Measurements from ENCODE around the gene NELFCD.
"Not testable (repeated sequence)": the region's sequence is repeated elsewhere in the genome, so short reads cannot be mapped to it uniquely, and the experiment has no call there.

Gene NELFCD

DNA sequence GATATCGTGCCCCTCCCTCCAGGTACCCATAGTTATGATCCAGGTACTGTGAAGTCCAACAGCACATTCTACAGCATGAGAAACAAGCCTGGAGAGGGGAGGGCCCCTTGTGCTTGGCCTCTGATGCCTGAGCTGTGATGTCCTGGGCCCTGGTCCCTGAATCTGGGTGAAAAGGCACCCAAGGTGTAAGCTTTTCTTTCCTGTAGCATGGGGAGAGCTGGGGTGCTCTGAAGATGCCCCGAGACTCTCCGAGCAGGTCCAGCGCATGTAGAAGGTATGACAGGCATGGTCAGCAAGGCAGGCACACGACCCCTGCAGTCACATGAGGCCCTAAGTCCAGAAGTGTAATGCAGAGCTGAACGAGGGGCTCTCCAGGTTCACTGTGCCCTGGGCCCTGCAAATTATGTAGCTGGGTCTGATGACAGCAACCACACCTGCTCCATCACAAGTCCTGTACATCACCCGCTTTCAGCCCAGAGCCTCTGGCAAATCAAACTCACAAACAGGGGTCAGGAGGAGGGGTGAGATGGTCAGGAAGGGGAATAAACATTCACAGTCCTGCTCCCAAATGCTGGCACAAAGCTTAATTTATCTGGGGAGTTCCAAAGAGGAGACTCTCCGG lies 27.8 kb downstream of the NELFCD start:
- DNase-seq (ENCODE audit: low read depth in 2 of 2), result no peak

DNA sequence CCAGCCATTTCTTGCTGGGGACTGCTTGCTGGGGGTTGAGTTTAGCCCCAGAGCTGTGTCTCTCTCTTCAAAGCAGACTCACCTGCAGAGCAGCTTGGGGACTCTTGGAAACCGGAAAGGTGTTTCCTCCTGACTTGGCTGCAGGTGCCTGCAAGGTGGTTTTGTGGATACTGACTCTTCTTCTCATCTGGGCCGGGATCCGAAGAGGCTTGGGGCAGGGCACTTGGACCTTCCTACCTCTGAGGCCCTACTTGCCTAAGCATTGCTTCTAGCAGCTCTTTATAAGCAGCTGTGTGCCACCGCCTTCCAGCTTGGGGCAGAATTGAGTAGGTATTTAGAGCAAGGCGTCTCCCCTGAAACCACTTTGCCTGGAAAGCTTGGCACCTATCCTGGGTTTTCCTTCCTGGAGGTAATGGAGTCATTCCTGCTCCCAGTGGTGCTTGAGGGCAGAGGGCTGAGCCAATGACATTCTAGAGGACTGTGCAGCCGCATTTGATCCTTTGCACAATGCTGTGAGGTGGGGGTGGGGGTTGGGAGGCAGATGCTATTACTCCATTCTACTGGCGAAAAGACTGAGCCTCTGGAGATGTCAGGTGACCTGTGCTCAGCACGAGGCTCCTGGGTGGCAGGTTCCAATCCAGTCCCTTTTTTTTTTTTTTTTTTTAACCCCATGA lies 29.4 kb downstream of the NELFCD start:
- no peak for DNase-seq (ENCODE audit: low read depth in 2 of 2)

DNA sequence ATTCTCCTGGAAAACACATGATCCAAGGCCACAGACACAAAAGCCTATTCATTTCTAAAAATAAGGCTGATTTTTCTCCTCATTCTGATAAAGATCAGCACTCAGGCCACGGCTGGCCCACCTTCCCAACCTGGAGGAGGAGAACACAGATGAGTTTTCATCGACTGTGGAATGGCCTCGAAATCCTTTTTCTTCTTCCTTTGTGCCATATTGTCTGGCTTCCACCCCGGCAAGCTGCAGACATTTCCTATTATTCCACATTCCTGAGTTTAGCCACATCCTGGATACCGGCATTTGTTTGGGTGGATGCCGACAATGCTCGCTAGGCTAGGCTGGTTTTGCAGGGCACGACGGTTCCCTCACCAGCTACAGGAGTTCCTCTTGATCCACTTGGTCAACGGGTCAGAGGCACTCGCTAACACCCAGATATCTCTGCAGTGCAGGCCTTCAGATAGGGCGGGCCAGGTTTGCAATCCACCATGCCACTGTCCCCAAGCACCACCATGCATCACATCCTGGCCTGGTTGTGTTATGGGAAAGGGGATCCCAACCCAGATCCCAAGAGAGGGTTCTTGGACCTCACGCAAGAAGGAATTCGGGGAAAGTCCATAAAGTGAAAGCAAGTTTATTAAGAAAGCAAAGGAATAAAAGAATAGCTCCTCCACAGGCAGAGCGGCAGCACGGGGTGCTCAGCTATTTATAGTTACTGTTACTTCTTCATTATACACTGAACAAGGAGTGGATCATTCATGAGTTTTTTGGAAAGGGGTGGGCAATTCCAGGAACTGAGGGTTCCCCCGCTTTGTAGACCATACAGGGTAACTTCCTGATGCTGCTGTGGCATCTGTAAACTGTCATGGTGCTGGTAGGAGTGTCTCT lies 30.2 kb downstream of the NELFCD start:
- DNase-seq (ENCODE audit: low read depth in 2 of 2), result no peak

DNA sequence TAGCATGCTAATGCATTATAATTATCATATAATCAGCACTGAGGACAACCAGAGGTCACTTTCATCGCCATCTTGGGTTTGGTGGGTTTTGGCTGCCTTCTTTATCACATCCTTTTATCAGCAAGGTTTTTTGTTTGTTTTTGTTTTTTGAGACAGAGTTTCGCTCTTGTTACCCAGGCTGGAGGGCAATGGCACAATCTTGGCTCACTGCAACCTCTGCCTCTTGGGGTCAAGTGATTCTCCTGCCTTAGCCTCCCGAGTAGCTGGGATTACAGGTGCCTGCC lies 30.8 kb downstream of the NELFCD start:
- not testable (repeated sequence) for DNase-seq (ENCODE audit: low read depth in 2 of 2)

DNA sequence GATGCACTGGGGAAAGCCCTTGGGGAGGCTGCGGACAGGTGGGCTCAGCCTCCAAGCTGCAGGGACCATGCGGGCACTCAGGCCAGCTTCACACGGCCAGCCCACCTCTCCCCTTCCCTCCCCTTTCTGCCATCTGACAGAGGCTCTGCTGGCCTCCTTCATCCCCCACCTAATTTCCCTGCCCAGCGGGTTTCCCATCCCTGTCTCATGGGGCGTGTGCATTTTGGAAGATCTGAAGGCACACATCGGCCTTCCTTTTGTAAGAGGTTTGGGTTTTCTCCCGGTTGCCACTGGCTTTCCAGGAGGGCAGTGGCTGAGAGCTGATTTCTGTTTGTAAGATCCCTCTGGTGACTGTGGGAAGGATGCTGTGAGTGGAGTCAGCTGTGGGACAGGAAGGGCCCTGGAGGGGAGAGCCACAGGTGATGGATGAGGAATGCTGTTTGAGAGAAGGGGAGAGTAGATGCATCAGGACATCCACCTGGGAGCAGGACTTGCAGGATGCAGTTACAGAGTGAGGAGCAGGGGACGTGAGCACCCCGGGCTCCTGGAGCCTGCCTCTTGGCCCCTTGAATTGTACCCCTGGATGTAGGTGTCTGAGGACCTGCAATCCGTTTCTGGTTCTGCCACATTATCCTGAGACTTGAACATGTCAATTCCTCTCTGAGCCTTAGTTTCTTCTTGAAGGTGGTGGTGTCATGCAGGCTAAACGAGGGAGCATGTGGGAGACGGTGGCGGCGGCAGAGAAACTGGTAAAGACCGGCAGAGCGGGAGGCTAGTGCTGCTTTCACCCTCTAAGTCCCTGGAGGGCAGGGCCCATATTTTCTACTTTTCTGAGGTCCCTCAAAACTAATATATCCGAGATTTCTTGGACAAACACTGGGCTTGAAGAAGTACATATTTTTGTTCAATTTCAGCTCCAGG lies 32.2 kb downstream of the NELFCD start:
- DNase-seq (ENCODE audit: low read depth in 2 of 2), result no peak

DNA sequence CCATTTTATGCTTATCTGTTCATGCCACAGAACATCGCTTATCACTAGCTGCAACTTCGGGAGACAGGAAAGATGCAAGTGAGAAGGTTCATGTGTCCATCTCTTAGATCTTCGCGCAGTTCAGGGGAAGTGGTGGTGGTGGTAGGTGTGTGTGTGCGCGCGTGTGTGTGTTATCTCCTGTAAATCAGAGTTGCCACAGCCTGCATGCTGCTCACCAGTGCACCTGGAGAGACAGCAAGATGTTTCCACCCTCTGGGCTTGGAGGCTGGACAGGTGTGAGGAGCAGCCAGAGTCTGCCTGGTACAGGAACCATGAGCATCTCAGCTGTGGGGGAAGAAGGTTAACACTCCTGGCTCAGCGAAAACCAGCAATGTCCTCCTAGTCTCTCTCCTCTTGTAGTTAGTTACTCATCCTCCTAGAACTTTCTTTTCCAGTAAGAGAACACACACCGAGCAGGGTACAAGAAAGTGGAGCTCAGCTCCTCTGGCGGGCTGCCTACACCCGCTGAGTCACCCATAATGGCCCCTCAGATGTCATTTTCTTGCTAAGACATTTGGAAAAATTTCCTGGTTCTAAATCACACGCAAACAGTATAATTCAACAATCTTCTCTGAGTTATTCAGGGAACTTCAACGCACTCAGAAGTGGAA lies 33.0 kb downstream of the NELFCD start:
- DNase-seq (ENCODE audit: low read depth in 2 of 2), result no peak

DNA sequence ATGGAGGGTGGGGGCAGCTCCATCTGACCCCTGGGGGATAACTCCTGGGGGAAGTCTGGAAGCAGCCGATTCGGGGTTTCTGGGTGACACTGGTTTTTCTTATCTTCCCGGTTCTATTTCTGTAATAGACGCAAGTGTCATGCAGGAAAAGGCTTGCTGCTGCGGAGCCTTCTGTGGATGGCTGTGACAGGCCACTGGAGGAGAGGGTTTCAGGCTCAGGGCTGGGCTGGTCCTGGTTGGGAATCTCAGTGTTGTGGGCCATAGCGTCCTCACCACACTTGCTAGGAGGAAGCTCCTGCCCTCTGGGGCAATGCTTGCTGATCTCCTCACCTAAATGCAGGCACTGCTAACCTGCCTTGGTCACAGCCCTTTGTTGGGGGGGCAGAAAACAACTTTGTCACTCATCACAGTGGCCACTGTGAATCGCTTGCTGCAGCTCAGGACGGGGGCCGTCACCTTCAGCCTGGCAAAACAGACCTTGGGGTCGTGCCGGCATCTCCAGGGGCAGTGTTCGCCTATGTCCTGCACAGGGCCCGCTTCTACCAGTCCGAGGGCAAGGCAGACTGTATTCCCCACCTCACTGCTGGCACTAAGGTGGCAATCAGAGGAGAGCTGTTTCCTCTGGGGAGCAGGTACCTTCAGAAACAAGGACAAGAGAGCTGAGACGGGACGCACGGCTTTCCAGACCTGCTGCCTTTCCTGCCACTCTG lies 33.8 kb downstream of the NELFCD start:
- DNase-seq (ENCODE audit: low read depth in 2 of 2), result no peak

DNA sequence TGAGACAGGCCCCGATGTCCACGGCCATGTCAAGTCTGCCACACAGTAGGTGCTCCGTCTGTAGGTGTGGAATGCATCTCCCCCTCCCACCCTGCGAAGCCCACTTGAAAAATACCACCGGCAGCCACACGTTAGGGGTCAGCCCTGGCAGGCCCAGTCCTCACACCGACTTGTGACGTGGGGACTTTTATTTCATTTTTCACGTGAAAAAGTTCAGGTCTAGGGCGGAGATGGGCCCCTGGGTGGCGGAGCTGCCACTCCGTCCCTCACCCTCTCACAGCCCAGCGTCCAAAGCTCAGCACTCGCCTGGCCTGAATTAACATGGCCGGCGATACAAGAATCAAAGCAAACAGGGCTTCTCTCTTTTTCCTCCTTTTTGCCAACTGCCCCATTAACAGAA lies 34.4 kb downstream of the NELFCD start:
- no peak for DNase-seq (ENCODE audit: low read depth in 2 of 2)

DNA sequence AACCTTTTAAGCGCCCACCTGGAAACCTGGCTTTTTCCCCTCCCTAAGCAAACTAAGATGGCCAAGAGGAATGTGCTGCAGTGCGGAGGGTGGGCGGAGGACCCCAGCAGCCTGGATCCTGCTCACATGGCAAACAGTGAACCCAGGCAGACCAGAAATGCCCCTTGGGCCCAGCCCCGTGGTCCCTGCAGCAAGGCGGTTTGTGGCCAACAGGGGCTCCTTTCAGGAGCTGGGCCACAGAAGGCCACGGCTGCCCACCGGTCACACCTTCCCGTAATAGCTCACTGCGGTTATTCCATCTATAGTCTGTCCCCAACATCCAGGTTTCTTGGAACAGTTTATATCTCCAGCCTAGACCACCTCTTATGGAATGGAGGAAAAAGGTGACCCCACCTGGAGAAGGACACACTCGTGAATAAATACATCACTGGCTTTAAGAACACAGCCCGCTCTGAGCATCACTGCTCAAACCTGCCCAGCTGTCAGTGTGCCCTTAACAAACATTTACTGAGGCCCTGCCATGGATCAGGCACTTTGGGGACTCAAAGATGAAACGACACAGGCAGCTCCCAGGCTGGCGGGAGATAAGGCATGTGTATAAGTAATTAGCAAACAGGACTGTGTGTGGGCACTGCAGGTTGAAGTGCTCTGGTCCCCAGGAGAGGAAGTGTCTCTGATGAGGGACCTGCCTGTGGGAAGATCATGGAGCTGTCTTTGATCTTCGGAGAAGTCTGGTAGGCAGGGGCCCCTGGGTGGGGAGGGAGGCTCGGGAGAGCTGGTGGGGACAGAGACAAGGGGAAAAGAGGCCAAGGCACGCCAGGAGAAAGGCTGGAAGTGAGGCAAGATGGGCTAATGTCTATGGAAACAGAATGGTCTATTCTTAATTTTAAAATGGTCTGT lies 35.0 kb downstream of the NELFCD start:
- DNase-seq (ENCODE audit: low read depth in 2 of 2), result no peak

DNA sequence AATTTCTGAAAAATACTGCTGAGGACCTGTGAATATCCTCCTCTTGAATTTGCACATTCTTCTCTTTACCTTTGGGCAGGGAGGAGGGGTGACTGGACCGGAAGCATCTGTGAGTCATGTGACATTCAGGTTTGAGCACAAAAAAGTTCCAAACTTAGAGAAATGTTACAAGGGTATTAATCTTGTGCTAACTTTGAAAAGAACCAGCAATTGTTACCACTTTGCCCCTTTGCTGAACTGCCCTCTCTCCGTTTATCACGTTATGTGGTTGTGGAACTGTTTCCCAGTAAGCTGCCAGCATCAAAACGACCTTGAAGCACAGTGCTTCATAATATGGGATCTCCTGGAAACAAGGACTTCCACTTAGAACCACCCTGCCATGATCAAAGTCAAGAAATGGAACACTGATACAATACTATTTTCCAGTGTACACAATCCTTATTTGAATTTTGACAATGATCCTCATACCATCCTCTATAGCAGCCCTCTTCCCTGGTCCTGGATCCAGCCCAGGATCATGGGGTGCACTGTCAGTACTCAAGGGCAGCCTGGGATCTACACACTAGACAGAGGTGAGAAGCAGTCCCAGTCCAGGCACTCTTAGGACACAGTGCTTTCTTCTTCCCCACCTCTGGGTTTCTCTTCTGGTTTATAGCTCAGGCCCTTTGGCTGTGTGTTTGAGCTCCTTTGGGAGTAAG lies 35.9 kb downstream of the NELFCD start:
- DNase-seq (ENCODE audit: low read depth in 2 of 2), result no peak

DNA sequence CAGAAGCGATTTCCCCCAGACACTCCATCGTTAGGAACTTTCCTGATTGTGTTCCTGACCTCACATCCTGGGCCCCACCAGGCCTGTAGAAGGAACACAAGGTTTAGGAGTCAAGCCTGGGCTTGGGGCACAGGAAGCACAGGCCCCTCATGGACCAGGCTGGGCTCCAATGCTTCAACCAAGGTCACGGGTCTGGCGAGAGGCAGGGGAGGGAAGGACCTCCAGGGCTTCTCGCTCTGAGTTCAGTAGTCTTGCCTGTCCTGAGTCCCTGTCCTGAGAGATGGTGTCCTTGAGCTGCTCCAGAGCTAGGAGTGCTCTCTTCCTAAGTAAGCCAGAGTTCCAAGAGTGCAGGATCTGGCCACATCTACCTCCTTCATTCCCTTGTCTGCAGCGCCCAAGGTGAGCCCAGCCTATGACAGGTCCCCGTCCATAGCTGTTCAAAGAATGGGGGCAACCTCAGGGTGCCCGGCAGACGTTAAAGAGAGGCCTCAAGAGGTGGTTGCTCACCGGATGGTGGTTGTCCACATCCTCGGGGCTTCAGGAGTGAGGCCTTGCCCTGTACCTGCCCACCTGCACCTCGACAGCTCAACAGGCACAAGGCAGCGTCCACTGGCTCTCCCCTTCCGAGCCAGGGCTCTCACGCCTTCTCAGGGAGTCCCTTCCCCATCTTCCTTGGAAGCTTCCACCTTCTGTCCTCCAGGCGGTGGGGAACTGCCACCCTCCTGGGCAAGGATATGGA lies 36.6 kb downstream of the NELFCD start:
- no peak for DNase-seq (ENCODE audit: low read depth in 2 of 2)

DNA sequence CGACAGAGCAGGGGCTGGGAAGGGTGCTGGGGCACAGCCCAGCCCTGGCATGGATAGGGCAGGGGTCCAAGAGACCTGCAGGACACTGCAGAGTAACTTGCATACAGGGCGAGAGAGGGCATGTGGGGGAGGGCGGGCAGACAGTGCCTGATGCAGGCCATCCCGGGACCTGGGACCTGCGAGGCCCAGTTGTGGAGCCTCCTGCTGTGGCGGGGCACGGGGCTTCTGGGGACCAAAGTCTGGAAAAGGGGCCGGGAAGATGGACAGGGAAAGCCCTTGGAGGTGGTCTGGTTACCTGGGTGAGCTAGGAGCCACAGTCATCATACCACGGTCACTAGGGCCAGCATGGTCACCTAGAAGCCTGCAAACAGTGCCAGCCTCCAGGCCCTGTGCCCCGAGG lies 37.8 kb downstream of the NELFCD start:
- no peak for DNase-seq (ENCODE audit: low read depth in 2 of 2)

DNA sequence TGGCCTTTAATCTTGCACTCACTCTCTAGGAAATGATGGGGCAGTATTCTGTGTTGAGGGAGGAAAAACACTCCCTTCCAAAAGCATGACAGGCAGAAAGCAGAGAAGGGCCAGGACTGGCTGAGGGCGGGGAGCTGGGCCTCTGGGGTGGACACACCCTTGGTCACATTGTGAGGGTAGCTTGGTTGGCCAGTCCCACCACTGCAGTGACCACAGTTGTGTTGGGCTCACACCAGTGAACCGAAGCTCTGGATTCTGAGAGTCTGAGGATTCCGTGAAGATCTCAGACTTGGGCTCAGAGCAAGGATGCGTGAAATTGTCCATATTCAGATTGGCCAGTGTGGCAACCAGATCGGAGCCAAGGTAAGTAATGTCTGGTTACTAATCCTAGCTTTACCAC lies 38.2 kb downstream of the NELFCD start, which contains the start of gene TUBB1:
Gene TUBB1, plus strand, starts transcription at position 213 of the 400 bp plus-strand sequence. Its CDS starts 94 bp downstream, at position 307.
- no peak for DNase-seq (ENCODE audit: low read depth in 2 of 2)

DNA sequence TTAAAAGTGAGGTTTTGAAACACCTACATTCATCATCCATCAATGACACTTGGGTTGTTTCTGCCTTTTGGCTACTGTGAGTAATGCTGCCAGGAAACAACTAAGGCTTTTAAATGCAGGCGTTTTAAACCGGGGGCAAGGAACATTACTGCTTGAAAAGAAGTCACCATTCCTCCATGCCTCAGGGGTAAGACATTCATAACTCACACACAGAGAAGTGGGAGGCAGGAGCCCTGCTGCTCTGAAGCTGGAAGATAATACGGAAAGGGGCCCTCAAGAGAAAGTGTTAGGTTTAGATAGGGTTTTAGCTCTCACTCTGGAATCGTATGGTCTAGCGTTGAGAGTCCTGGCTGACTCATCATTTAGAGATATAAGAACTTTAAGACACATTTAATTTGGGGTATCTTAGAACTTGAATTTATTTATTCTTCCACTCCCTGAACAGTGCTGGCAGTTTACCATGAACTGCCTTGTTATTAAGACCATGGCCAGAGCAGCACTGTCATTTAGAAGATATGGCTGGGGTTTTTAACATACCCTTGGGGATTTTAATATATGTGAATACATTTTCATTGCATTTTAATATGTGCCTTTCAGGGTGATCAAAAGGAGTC lies 40.0 kb downstream of the NELFCD start:
- DNase-seq (ENCODE audit: low read depth in 2 of 2), result no peak

DNA sequence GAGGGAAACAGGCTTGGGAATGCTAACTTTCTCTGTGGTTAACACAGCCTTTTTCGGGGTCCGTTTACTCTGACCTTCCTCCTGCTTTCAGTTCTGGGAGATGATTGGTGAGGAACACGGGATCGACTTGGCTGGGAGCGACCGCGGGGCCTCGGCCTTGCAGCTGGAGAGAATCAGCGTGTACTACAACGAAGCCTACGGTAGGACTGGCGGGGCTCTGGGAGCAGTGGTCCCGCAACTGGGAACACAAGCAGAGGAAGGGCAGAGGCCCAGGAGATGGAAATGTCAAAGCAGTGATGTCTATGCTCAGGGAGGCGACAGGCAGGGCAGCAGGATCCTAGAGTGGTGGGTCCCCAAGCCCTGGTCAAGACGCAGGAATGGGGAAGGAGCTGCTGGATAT lies 41.7 kb downstream of the NELFCD start:
- DNase-seq (ENCODE audit: low read depth in 2 of 2), result no peak

DNA sequence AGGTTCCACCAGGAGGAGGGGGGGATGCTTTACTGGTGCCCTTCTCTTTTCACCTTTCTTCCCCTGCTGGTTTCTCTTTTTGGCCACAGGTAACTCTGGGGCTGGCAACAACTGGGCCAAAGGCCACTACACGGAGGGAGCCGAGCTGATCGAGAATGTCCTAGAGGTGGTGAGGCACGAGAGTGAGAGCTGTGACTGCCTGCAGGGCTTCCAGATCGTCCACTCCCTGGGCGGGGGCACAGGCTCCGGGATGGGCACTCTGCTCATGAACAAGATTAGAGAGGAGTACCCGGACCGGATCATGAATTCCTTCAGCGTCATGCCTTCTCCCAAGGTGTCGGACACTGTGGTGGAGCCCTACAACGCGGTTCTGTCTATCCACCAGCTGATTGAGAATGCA lies 42.6 kb downstream of the NELFCD start:
- DNase-seq (ENCODE audit: low read depth in 2 of 2), result no peak

DNA sequence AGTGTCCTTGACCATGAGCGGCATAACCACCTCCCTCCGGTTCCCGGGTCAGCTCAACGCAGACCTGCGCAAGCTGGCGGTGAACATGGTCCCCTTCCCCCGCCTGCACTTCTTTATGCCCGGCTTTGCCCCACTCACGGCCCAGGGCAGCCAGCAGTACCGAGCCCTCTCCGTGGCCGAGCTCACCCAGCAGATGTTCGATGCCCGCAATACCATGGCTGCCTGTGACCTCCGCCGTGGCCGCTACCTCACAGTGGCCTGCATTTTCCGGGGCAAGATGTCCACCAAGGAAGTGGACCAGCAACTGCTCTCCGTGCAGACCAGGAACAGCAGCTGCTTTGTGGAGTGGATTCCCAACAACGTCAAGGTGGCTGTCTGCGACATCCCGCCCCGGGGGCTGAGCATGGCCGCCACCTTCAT lies 43.1 kb downstream of the NELFCD start:
- DNase-seq (ENCODE audit: low read depth in 2 of 2), result no peak

DNA sequence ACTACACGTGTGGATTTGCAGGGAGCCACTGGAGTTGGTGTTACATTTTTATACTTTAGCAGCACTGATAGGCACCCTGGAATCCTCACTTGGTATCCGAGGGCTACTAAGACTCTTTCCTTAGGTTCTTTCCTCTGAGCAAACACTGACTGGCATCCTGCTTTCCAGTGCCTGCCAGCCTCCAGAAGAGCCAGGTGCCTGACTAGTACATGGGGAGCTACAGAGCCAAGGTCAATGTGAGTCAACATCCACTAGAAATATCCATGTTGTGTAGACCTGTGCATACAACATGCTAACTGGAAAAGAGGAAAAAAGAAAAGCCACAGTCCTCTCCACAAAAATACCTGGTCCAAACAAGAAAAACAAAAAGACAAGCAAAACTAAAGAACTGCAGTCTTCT lies 44.0 kb downstream of the NELFCD start:
- no peak for DNase-seq (ENCODE audit: low read depth in 2 of 2)
